Hepatocyte (in vitro differentiated cells): ENCODE results near the gene CITED4. TPM values are rescaled to one million over a fixed set of nuclear protein-coding genes. Genes with fewer than 3 reads are reported as not detected.
A peak's percentile ranks its signal among the peaks of the same experiment; 100 is the strongest.

ENCODE experiments used
- DNase-seq: peaks from one replicate; pipeline ENCODE4 v3.0.0-alpha.2; 2016; ENCODE audit warnings: low spot score
- H2AFZ ChIP-seq: fragments of 200-600 bp; sonication (generic); 2 replicates; pipeline ENCODE4 v1.6.0; 2016; ENCODE audit warnings: antibody characterized with exemption, mild to moderate bottlenecking
- H3K27ac ChIP-seq: fragments of 200-600 bp; sonication (generic); 2 replicates; pipeline ENCODE4 v1.5.1; 2016; ENCODE audit warnings: mild to moderate bottlenecking
- H3K27me3 ChIP-seq: fragments of 200-600 bp; sonication (generic); 2 replicates; pipeline ENCODE4 v1.6.1; 2016
- H3K36me3 ChIP-seq: fragments of 200-600 bp; sonication (generic); replicated peaks from 2 replicates; pipeline ENCODE4 v1.5.1; 2016; ENCODE audit warnings: low read depth; ENCODE audit not compliant: insufficient read depth
- H3K4me1 ChIP-seq: fragments of 200-600 bp; sonication (generic); 2 replicates; pipeline ENCODE4 v1.5.1; 2016; ENCODE audit warnings: mild to moderate bottlenecking, moderate library complexity; ENCODE audit not compliant: insufficient read depth
- H3K4me2 ChIP-seq: fragments of 200-600 bp; sonication (generic); 2 replicates; pipeline ENCODE4 v1.6.0; 2016
- H3K4me3 ChIP-seq: fragments of 200-600 bp; sonication (generic); 2 replicates; pipeline ENCODE4 v1.5.1; 2016; ENCODE audit warnings: mild to moderate bottlenecking
- H3K79me2 ChIP-seq: fragments of 200-600 bp; sonication (generic); 2 replicates; pipeline ENCODE4 v1.6.0; 2017; ENCODE audit warnings: mild to moderate bottlenecking
- H3K9me2 ChIP-seq: fragments of 200-600 bp; sonication (generic); replicated peaks from 2 replicates; pipeline ENCODE4 v1.6.0; 2017; ENCODE audit warnings: mild to moderate bottlenecking; ENCODE audit not compliant: insufficient read depth
- H3K9me3 ChIP-seq: fragments of 200-600 bp; sonication (generic); 2 replicates; pipeline ENCODE4 v1.5.1; 2016; ENCODE audit warnings: low read depth, mild to moderate bottlenecking
- H4K20me1 ChIP-seq: fragments of 200-600 bp; sonication (generic); 2 replicates; pipeline ENCODE4 v1.6.0; 2016; ENCODE audit warnings: mild to moderate bottlenecking; ENCODE audit not compliant: insufficient read depth, poor library complexity, severe bottlenecking
- CTCF ChIP-seq: fragments of 200-600 bp; sonication (generic); IDR thresholded peaks from 2 replicates; pipeline ENCODE4 v1.5.1; 2016; ENCODE audit warnings: antibody characterized with exemption, mild to moderate bottlenecking; ENCODE audit not compliant: poor library complexity
- EZH2 ChIP-seq: fragments of 200-600 bp; sonication (generic); IDR thresholded peaks from 2 replicates; pipeline ENCODE4 v1.6.1; 2016; ENCODE audit warnings: antibody characterized with exemption, mild to moderate bottlenecking, borderline replicate concordance
- EZH2phosphoT487 ChIP-seq: fragments of 200-600 bp; sonication (generic); IDR thresholded peaks from one replicate; pipeline ENCODE4 v1.6.1; 2018; ENCODE audit warnings: antibody characterized with exemption, mild to moderate bottlenecking, low read depth, moderate library complexity; ENCODE audit not compliant: unreplicated experiment, severe bottlenecking
- WGBS: methylation state at CpG from one replicate; pipeline ENCODE4 v1.1.6; 2016; ENCODE audit warnings: low lambda C conversion rate; ENCODE audit errors: missing lambda C conversion rate; 5-methylcytosine and 5-hydroxymethylcytosine counted together
- polyA plus RNA-seq: library from polyadenylated mRNA; unstranded; fragments of >200 nt; fragmentation: Nextera tagmentation; extraction: Ambion mirVana; gene quantifications from 2 replicates; pipeline ENCODE4 v1.2.1, GENCODE V29; 2016
- total RNA-seq: library from RNA; depleted of rRNA; stranded (reverse); fragments of >200 nt; gene quantifications from 2 replicates; pipeline ENCODE4 v1.2.3, GENCODE V29; 2014

CITED4 gene
- total and polyA plus RNA-seq, 2 experiments from 2014 or later: 6.8 to 29.0 TPM

GRCh38 chr1:40820251-40820797, 41.8 kb downstream of the CITED4 start:
- TF ChIP-seq EZH2 (no peak), CTCF (no peak)
- Histone ChIP-seq H3K27me3 (peaks cover 14% of the 10 kb centered on the region), H3K9me2 (no peaks in the 10 kb centered on the region), H3K4me3 (no peak overlapping the region), H3K79me2 (no peaks in the 10 kb centered on the region), H3K36me3 (no peaks in the 10 kb centered on the region), H2AFZ (no peak overlapping the region), H3K9me3 (no peaks in the 10 kb centered on the region), H4K20me1 (no peaks in the 10 kb centered on the region), H3K4me2 (no peak overlapping the region), H3K4me1 (peaks cover 10% of the 10 kb centered on the region), H3K27ac (no peak overlapping the region)
- DNase-seq: no peak
- 89% methylated on average over 3 of the region's 3 CpGs for WGBS

- H3K27ac ChIP-seq: no peak overlapping the region
- H3K4me1 ChIP-seq: no peaks in the 10 kb centered on the region
- no peaks in the 10 kb centered on the region for H3K9me2 ChIP-seq
- peak overlapping the region; percentile 78 for H3K4me2 ChIP-seq
- H3K27me3 ChIP-seq: peaks cover 14% of the 10 kb centered on the region
- no peaks in the 10 kb centered on the region for H3K36me3 ChIP-seq
- no peak for DNase-seq
- H3K9me3 ChIP-seq: no peaks in the 10 kb centered on the region
- WGBS: 84% methylated on average over 16 of the region's 26 CpGs
- H4K20me1 ChIP-seq: no peaks in the 10 kb centered on the region
- no peak overlapping the region for H3K4me3 ChIP-seq
- H2AFZ ChIP-seq: no peak overlapping the region
- no peak for TF ChIP-seq CTCF
- no peak for TF ChIP-seq EZH2phosphoT487
- TF ChIP-seq EZH2: no peak
- H3K79me2 ChIP-seq: no peaks in the 10 kb centered on the region
Observed at GRCh38 chr1:40819101-40819500, 43.1 kb downstream of the CITED4 start.

GRCh38 chr1:40818264-40818961, 43.8 kb downstream of the CITED4 start:
- Histone ChIP-seq H4K20me1 (no peaks in the 10 kb centered on the region), H3K27ac (no peak overlapping the region), H3K4me3 (peak overlapping the region; percentile 4), H3K4me2 (peak overlapping the region; percentile 78), H2AFZ (peak overlapping the region; percentile 2), H3K9me2 (no peaks in the 10 kb centered on the region), H3K79me2 (no peaks in the 10 kb centered on the region), H3K36me3 (no peaks in the 10 kb centered on the region), H3K27me3 (peaks cover 14% of the 10 kb centered on the region), H3K4me1 (no peaks in the 10 kb centered on the region), H3K9me3 (no peaks in the 10 kb centered on the region)
- TF ChIP-seq EZH2 (peak; percentile 61), CTCF (no peak)
- DNase-seq: peak; percentile 66
- WGBS: under 1% methylated on average over 35 of the region's 59 CpGs
